Cardiac septum (tissue), 1 donor: ENCODE results near the gene NXF3. TPM values are rescaled to one million over a fixed set of nuclear protein-coding genes. Genes with fewer than 3 reads are reported as not detected.
"Not testable (repeated sequence)": the region's sequence is repeated elsewhere in the genome, so short reads cannot be mapped to it uniquely, and the experiment has no call there.

Experiments
- DNase-seq: peaks from one replicate; pipeline ENCODE4 v3.0.0-alpha.2; 2020; ENCODE audit warnings: low spot score
- intact Hi-C: fragments of 100-400 bp; cut with DNase I; formaldehyde crosslinking; loops from one replicate; pipeline ENCODE4 v1.14.0; 2022
- long read RNA-seq: library from polyadenylated mRNA; unstranded; transcript quantifications from one replicate; pipeline ENCODE4 v2.0.0, GENCODE V29; 2021
- total RNA-seq: library from RNA; stranded (reverse); fragmentation: NEBNext Ultra II Directional; extraction: Animal tissue kit (Norgen Biotek cat#: 25700); gene quantifications from one replicate; pipeline ENCODE4 v1.2.1, GENCODE V29; 2021
- donor health status: DM: no; HTN: no; CAD: no.

NXF3 gene
- 0.19 TPM for total RNA-seq
- long read RNA-seq = 0 reads

- no peak for DNase-seq
- intact Hi-C loops = no loop called here
These were observed at the start of gene NXF3 for GRCh38 chrX:103092942-103093341. Gene NXF3 (minus strand): TSS chrX:103093143. CDS start chrX:103093023, 120 bp downstream.

- DNase-seq, intact Hi-C loops: not testable (repeated sequence)
These were observed 43.6 kb upstream of the NXF3 start for GRCh38 chrX:103136528-103136927.

DNA sequence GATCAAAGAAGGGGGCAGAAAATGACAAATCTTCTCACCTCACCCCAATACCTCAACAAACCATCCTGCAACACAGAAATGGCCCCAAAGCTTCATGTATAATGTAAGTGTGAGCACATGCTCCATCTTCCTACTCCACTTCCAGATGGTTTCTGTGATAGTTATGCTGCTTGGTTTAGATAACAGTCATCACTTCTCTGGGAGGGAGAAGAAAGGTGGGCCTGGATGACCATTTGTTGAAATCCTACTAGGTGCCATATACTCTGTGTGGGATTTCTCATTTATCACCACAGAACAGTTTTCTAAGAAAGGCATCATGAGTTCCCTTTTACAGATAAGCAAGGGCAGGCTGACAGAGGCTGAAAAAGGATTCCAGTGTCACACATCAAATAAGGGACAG is 31.3 kb upstream of the NXF3 start:
- DNase-seq = no peak
- intact Hi-C loops = no loop called here

DNA sequence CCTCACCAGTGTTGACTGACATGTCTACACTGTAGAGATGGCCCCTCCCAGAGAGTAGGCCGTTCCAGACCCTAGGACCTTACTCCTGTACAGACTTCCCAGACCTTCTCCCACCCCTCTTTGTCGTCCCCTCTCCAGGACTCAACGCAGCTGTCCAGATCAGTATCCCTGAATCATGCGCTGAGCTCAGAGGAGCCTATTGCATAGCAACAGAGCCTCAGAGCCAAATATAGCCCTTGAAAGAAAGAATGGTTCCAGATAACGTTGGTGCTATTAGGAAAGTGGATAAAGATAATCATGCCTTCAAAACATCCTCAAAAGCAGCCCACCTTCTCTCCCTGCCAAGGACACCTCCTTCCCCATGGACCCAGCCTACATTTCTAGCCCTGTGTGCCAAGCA is 27.8 kb upstream of the NXF3 start:
- DNase-seq = no peak
- intact Hi-C loops = no loop called here

- intact Hi-C loops, DNase-seq: not testable (repeated sequence)
These were observed 24.0 kb upstream of the NXF3 start for GRCh38 chrX:103116970-103117369.

DNA sequence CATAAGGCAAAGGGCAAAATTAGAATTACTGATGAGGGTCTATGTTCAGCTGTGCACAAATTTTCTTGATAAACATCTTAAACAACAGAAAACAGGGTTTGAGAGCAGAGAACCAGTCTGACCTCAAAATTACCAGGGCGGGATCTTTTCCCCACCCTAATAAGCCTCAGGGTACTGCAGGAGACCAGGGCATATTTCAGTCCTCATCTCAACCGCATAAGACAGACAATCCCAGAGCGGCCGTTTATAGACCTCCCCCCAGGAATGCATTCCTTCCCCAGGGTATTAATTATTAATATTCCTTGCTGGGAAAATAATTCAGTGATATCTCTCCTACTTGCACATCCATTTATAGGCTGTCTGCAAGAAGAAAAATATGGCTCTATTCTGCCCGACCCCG is 16.6 kb upstream of the NXF3 start:
- DNase-seq, intact Hi-C loops: not testable (repeated sequence)

- DNase-seq = no peak
- intact Hi-C loops = no loop called here
These were observed 14.9 kb upstream of the NXF3 start for GRCh38 chrX:103107836-103108235.

DNA sequence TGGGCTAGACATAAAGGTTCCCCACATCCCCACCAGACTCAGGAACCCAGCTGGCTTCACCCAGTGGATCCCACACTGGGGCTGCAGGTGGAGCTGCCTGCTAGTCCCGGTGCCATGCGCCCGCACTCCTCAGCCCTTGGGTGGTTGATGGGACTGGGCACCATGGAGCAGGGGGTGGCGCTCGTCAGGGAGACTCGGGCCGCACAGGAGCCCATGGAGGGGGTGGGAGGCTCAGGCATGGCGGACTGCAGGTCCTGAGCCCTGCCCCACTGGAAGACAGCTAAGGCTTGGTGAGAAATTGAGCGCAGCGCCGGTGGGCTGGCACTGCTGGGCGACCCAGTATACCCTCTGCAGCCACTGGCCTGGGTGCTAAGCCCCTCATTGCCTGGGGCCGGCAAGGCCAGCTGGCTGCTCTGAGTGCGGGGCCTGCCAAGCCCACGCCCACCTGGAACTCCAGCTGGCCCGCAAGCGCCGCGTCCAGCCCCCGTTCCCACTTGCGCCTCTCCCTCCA is 14.3 kb upstream of the NXF3 start:
- intact Hi-C loops, DNase-seq: not testable (repeated sequence)

- DNase-seq, intact Hi-C loops: not testable (repeated sequence)
These were observed 11.4 kb upstream of the NXF3 start for GRCh38 chrX:103104370-103104769.

DNA sequence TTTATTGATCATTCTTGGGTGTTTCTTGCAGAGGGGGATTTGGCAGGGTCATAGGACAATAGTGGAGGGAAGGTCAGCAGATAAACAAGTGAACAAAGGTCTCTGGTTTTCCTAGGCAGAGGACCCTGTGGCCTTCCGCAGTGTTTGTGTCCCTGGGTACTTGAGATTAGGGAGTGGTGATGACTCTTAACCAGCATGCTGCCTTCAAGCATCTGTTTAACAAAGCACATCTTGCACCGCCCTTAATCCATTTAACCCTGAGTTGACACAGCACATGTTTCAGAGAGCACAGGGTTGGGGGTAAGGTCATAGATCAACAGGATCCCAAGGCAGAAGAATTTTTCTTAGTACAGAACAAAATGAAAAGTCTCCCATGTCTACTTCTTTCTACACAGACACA is 10.9 kb upstream of the NXF3 start:
- intact Hi-C loops, DNase-seq: not testable (repeated sequence)

GRCh38 chrX:103101299-103102042 is 8.5 kb upstream of the NXF3 start:
- intact Hi-C loops = no loop called here
- DNase-seq = no peak

GRCh38 chrX:103100484-103100883 is 7.5 kb upstream of the NXF3 start:
- intact Hi-C loops = no loop called here
- no peak for DNase-seq

DNA sequence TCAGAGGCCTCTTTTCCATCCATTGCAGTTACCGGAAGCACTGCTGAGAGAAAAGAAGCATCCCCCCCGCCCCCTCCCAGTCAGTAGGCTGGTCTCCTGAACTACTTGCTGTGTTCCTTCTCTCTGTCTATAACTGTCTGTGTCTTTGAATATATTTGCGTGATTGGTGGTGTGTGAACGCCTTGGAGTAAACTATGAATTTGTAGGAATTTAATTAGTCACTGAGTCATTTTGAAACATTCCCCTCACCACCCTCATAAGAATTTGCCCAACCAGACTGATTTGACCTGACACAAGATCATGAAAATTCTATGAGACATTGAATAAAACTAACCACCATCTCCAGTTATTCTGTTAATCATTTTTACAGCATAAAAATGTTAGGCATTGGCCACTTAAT is 6.7 kb upstream of the NXF3 start:
- DNase-seq = no peak
- intact Hi-C loops = no loop called here

DNA sequence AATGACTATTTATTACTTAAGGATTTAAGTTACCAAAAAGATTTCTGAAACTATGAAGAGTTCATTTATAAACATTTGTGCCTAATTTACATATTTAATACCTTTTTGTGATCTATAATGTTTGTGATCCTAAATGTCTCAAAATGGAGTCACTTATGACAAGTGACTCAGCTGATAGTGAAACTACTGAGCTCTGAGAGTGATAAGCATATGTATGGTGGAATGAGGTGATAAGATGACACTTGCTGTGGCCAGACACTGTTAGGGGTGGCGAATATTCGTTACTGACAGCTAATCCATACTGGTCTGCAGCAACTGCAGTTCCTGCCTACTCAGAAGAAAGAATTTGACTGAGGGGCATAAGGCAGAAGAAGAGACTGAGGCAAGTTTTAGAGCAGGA is 5.5 kb upstream of the NXF3 start:
- intact Hi-C loops = no loop called here
- no peak for DNase-seq

- intact Hi-C loops = no loop called here
These were observed 11.9 kb downstream of the NXF3 start for GRCh38 chrX:103081051-103081450.

DNA sequence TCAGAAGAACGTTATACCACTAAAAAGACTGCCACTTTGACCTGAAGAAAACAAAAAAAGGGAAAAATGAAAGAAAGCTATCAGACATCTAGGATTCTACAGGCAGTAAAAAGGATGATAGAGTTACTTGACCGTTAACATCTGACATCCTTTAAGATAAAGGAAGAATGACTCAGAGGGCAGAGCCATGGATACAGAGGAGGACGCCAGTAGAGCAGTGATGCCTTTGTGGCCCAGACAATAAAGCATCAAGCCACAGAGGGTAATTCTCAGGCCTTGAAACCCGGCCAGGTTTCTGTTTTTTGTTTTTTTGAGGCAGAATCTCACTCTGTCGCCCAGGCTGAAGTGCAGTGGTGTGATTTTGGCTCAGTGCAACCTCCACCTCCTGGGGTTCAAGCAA is 19.5 kb downstream of the NXF3 start:
- DNase-seq = no peak

More at GRCh38 chrX:103081051-103081450, 11.9 kb downstream of the NXF3 start:
- DNase-seq = no peak

GRCh38 chrX:103066606-103067005 is 26.3 kb downstream of the NXF3 start:
- intact Hi-C loops = no loop called here

More for the DNA sequence above, 19.5 kb downstream of the NXF3 start:
- intact Hi-C loops = no loop called here

DNA sequence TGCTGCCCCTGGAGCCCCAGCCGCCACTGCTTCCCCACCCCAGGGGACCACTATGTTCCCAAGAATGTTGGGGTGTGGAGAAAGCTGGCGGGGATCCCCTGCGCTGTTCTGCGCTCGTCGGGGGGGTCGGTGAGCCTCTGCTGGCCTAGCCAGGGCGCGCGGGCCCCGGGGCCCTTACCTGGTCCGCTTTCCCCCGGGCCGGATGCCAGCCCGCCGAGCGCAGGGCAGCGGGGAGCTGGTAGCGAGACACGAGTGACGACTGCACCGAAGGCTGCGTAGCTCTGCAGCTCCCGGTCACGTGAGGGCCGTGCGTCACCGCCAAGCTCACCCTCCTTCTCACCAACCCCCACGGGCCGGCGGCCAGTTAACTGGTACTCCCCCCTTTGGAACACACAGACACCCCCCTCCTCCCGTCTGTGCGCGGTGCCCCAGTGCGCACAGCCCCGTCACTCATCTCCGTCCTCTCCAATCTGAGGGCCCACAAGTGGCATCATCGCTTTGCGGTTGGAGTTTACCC is 29.0 kb downstream of the NXF3 start, which contains the start of gene BEX1:
Gene BEX1 (minus strand): TSS at position 254 of the 517 bp plus-strand sequence. CDS start 897 bp downstream, outside the sequence.
- DNase-seq = no peak
- intact Hi-C loops = no loop called here

More at GRCh38 chrX:103066606-103067005, 26.3 kb downstream of the NXF3 start:
- DNase-seq = no peak

DNA sequence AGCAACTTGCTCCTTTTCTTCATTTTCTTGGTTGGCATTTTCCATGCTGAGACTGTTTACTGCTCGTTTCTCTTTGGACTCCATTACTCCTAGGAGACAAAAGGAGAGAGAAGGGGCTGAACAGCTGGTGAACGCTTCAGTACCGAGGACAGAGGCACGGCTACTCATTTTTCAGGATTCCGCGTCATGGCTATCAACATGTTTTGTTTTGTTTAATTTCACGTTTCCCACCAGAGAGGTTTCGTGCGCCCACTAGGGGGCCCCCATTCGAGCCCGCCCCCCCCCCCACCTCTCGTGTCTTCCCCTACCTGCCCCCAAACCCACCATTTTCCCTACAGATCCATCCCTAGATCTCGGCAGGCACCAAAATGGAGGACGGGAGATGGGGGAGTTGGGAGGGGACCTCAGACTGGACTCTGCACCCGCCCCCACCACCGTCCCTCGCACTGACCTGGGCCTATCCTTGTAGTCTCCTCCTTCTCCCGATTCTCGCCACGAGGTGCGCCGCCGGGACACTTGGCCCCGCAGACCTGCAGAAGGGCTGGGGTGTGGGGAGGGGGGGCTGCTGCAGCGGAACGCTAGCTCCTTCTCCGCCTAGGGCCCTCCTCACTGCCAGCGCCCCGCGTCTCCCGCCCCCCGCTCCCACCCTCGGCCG is 29.6 kb downstream of the NXF3 start:
- intact Hi-C loops = no loop called here
- no peak for DNase-seq

DNA sequence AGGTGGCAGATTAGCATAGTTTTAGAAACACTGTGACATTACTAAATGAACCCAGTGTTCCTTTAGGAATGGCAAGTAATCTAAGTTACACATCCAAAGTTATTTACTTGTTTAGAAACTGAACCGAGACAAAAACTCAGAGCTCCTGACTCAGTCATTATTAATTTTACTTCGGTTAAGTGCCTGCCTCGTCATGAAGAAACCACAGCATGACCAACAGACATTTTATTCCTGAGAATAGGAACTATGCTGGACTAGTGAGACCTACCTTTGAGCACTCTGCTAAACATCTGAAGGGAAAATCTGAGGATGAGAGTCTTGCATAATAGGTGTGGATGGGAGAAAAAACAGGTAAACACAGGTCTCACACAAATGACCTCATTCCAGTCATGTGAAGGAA is 31.5 kb downstream of the NXF3 start:
- intact Hi-C loops = no loop called here
- DNase-seq = no peak
